Erythroblast (primary cell): ENCODE data around the gene CD6.

ENCODE experiments used
- DNase-seq, 2 experiments: peaks; one replicate each; lab custom pipeline; 2025; lab: John Stamatoyannopoulos, UW
- GATA1 ChIP-seq: IDR thresholded peaks from 2 replicates; pipeline ENCODE4 v1.6.1; 2011; ENCODE audit warnings: low read depth, mild to moderate bottlenecking, control low read depth, low read length, moderate library complexity
- POLR2A ChIP-seq: IDR thresholded peaks from 2 replicates; pipeline ENCODE4 v1.6.1; 2011; ENCODE audit warnings: mild to moderate bottlenecking, low read length

CD6 gene, protein sequence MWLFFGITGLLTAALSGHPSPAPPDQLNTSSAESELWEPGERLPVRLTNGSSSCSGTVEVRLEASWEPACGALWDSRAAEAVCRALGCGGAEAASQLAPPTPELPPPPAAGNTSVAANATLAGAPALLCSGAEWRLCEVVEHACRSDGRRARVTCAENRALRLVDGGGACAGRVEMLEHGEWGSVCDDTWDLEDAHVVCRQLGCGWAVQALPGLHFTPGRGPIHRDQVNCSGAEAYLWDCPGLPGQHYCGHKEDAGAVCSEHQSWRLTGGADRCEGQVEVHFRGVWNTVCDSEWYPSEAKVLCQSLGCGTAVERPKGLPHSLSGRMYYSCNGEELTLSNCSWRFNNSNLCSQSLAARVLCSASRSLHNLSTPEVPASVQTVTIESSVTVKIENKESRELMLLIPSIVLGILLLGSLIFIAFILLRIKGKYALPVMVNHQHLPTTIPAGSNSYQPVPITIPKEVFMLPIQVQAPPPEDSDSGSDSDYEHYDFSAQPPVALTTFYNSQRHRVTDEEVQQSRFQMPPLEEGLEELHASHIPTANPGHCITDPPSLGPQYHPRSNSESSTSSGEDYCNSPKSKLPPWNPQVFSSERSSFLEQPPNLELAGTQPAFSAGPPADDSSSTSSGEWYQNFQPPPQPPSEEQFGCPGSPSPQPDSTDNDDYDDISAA

DNA sequence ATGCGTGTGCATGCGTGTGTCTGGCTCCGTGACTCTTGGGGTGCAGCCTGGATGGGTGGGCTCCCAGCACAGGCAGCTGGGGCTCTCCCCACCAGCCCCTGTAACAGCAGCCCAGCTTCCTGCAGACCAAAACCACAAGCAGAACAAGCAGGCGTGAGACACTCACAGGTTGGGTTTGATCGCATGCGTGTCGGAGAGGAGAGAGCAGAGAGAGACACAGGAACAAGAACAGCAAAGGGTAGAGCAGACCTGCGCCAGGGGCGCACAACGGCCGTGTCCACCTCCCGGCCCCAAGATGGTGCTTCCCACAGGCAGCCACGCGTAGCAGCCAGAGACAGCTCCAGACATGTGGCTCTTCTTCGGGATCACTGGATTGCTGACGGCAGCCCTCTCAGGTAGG lies at the start of gene CD6:
Gene CD6 (plus strand): TSS at position 161 of the 400 bp plus-strand sequence. CDS start 186 bp downstream, at position 347.
- no peak for DNase-seq
- TF ChIP-seq POLR2A (no peak), GATA1 (no peak)

DNA sequence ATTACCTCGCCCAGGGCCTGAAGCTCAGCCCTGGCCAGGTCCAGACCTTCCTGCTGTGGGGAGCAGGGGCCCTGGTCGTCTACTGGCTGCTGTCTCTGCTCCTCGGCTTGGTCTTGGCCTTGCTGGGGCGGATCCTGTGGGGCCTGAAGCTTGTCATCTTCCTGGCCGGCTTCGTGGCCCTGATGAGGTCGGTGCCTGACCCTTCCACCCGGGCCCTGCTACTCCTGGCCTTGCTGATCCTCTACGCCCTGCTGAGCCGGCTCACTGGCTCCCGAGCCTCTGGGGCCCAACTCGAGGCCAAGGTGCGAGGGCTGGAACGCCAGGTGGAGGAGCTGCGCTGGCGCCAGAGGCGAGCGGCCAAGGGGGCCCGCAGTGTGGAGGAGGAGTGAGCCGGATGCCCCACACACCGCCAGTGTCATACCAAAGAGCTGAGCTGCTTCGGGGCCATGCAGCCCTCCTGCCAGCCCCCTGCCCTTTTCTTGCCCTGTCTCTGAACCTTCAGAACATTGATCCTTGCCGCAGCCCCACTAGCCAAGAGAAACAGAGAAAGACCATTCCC lies 49.6 kb upstream of the CD6 start:
- no peak for DNase-seq
- no peak for TF ChIP-seq POLR2A
- no peak for TF ChIP-seq GATA1

DNA sequence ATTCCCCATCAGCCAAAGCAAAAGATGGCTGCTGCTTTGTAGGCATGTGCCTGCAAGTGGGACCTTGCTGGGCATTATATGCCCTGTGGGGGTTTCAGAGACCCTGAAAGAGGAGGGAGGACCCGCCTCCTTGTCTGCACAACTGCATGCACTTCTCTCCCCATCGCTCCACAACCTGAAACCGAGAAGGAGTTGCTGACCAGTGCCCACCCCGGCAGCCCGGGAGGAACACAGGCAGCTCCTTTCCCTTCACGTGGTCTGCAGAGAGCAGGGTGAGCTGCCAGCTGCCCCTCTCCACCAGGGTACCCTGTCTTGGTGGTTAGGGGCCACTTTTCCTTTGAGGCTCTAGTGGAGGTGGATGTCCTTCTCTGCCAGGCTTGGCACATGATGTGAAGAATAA lies 48.6 kb upstream of the CD6 start:
- TF ChIP-seq GATA1, result no peak
- no peak for TF ChIP-seq POLR2A
- DNase-seq, result no peak

DNA sequence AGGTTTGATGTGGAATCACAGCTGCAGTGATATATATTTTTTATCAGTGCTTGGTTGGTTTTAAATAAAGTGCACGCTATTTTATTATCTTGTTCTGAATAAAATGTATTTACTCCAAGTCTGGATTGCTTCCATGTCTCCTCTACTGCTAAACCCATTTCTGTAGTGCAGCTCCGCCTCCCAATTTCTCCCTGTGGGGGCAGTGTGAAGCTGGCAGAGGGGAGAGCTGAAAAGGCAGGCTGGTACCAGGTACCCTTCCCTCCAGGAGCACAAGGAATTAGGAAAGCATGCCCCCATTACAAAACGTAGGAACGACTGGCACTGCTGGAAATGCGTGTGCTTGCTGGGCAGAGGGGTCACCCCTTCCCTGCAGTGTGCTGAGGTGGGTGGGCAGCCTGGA lies 48.2 kb upstream of the CD6 start:
- TF ChIP-seq GATA1 (no peak), POLR2A (no peak)
- DNase-seq, result no peak

DNA sequence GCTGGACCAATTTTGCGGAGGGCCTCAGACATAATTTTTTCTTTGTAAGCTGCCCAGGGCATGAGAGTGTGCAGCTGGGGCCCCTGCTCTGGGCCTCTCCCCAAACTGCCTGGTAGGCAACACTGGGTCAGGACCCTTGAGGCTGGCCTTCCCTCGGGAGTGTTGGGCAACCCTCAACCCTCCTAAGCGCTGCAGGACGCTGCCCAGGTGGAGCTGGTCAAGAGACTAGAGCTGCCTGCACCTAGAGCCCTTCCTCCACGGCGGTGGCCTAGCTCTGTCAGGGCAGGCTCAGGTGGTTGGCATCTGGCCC lies 47.7 kb upstream of the CD6 start:
- no peak for DNase-seq
- TF ChIP-seq GATA1, result no peak
- no peak for TF ChIP-seq POLR2A

DNA sequence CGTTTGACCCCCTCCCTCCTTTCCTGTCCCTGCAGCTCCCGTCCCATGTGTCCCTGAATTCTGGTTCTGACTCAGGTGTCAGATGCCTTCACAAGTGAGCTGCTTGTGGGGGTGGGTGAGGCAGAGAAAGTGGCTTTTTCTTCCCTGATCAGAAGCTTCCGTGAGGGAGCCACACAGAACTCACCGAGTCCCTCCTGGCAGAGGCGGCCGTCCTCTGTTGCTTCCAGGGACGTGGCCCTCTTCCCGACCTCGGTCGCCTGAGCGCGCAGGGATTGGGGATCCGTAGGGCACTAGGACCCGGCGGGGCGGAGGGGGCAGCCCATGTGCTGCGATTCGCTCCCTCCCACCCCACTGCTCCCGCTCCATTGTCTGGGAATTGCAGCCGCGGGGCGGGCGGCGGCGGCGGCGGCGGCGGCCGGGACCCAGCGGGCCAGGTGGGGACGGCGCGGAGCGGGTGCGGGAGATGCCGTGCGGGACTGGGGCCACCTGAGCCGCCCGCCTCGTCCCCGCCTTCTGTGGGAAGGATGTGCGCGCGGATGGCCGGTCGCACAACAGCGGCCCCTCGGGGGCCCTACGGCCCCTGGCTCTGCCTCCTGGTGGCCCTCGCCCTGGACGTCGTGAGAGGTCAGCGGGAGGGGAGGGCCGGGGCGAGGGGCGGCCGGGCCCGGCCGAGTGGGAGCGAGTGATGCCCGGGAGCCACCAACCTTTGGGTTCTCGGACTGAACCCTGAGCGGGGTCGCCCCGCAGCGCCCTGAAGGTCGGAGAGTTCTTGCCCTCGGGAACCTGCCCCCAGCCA lies 47.2 kb upstream of the CD6 start, which contains the start of gene TMEM132A:
Gene TMEM132A (plus strand): TSS at position 351 of the 796 bp plus-strand sequence. CDS start 174 bp downstream, at position 525.
- no peak for DNase-seq
- TF ChIP-seq POLR2A (no peak), GATA1 (no peak)

DNA sequence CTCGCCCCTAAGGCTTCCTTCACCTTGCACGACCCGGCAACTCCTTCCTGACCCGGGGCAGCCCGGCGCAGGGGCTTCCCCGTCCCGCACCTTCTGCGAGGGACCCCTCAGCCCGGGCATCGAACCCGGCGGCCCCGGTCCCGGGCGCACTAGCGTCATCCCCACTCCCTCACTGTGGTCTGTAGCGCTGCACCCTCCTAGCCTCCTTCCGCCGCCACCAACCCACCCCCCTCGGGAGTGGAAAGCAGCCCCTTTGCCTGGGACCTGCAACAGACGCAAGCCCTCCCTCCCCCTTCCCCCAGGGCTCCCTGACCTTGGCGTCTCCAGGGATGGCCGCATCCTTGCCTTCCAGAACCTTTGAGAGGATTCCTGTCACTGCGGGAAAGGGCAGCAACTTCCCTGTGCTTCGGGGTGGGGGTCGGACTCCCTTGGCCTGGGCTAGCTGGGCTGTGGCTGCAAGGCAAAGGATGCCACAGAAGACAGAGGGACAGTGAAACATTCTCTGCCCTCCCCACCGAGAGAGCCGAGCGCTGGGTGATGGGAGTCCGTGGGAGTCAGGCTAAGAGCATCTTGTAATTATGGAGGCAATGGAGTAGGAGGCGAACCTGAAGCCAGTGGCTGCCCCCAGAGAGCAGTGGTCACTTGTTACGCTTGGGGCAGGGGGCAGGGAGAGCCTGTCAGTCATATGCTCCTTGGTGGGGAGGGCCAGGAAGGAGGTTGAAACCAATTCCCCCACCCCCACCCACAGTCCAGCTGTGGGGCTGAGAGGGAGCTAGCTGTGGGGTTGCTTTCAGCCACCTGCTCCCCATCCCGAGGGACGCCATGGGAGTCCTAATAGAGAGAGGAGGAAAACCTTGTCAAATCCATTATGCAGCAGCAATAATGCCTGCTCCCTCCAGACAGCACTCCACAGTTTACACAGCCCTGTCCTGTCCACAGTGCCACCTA lies 46.3 kb upstream of the CD6 start:
- DNase-seq, result no peak

DNA sequence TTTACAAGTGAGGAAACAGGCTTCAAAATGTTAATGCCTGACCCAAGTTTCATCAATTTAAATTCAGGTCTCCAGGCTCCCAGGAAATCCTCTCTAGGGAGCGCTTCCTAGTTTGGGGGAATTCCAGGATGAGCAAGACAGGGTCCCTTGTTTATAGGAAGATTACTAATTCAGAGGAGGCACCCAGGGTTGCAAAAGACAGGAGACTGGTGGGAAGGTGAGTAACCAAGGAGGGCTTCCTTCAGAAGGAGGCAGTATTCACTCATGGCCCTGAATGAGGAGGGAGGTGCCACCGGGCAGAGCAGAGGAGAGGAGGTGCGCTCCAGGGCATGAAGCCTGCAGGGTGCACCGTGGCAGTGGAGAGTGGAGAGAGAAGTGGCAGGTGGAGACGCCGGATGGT lies 45.6 kb upstream of the CD6 start:
- DNase-seq, result no peak
- TF ChIP-seq POLR2A, result no peak
- no peak for TF ChIP-seq GATA1

More for the DNA sequence above, 46.3 kb upstream of the CD6 start:
- TF ChIP-seq GATA1, result no peak
- TF ChIP-seq POLR2A, result no peak

DNA sequence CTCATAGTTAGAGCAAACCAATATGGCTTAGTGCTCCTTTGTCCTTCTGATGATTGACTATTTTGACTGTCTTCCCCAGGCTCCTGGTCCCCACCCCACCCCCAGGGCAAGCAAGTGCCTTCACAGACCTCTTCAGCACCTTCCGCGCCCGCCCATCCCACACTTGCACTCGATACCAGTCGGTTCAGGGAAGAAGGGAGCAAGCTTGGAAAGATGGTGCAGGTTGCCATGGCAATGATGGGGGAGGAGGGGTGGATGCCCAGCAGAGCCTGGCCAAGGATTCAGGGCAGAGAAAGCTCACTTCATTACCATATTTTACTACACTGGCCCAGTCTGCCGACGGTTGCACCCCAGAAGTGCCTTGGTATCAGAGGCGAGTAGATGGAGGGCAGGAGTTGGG lies 45.0 kb upstream of the CD6 start:
- TF ChIP-seq POLR2A, result no peak
- TF ChIP-seq GATA1, result no peak
- DNase-seq, result no peak

DNA sequence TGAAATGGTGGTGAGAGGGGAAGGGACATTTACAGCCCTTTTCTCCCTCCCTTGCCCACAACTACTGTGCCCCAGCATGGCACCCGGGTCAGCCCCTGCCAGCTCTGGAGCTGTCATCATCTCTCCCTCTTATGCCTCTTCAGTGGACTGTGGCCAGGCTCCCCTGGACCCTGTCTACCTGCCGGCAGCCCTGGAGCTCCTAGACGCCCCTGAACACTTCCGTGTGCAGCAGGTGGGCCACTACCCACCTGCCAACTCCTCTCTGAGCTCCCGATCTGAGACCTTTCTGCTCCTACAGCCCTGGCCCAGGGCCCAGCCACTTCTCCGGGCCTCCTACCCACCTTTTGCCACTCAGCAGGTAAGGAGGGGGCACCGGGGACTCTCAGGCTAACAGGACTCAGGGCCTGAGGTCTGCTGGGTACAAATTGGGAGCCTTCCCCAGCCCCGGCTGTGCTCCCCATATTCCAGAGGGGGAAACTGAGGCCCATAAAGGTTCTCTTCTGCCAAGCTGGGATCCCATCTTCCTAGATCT lies 44.4 kb upstream of the CD6 start:
- no peak for DNase-seq
- TF ChIP-seq GATA1 (no peak), POLR2A (no peak)

DNA sequence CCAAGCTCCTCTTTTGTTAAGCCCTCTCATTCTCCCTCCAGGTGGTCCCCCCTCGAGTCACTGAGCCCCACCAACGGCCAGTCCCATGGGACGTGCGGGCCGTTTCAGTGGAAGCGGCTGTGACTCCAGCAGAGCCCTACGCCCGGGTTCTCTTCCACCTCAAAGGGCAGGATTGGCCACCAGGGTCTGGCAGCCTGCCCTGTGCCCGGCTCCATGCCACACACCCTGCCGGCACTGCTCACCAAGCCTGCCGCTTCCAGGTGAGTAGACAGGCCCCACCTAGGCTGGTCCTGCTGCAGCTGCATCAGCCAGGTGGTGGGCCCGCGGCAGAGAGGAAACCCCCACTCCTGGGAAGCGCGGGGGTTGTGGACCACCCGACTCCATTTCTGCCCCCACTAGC lies 43.9 kb upstream of the CD6 start:
- TF ChIP-seq POLR2A, result no peak
- TF ChIP-seq GATA1, result no peak
- DNase-seq, result no peak

DNA sequence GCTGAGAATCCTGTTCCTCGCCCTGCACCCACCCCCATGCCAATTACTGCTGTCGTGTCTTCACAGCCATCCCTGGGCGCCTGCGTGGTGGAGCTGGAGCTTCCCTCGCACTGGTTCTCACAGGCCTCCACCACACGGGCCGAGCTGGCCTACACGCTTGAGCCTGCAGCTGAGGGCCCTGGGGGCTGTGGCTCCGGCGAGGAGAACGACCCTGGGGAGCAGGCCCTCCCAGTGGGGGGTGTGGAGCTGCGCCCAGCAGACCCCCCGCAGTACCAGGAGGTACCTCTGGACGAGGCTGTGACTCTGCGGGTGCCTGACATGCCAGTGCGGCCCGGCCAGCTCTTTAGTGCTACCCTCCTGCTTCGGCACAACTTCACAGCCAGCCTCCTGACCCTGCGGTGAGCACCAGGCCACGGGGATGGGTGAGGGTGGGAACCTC lies 42.9 kb upstream of the CD6 start:
- DNase-seq, result no peak
- TF ChIP-seq GATA1 (no peak), POLR2A (no peak)

DNA sequence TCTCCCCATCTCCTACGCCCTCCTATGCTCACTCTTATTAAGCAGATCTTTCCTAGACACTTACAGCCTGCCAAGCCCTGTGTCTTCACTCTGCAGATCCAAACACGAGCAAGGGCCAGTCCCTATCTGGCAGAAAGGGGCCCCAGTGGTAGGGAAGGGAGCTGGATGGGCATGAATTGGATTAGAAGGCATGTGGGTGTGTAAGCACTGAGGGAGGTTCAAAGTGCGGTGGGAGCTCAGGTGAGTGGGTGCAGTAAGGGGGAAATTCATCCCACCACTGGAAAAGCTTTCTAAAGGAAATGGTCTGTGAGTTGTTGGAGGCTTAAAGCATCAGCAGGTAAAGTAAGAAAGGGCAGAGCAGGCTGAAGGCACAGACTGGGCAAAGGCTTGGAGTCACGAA lies 41.7 kb upstream of the CD6 start:
- TF ChIP-seq GATA1 (no peak), POLR2A (no peak)

DNA sequence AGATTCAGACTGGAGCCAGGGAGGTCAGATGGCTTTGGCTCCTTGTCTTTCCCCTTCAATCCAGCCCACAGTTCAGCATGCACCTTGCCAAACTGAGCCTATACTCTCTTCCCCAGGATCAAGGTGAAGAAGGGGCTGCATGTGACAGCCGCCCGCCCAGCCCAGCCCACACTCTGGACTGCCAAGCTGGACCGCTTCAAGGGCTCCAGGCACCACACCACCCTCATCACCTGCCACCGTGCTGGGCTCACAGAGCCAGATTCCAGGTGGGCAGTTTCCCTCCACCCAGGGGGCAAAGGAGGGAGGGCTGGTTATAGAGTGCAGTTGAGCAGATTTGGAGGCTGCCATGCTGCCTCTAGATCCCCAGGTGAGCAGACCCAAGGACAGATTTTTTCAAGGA lies 41.1 kb upstream of the CD6 start:
- TF ChIP-seq POLR2A (no peak), GATA1 (no peak)
- DNase-seq, result no peak

More for the DNA sequence above, 41.7 kb upstream of the CD6 start:
- DNase-seq, result no peak
